SIG-M5 treated with dmso at 0.1 percent for 504 hours (cell line): ENCODE measurements around the gene AP1S3.
"Not testable (repeated sequence)": the region's sequence is repeated elsewhere in the genome, so short reads cannot be mapped to it uniquely, and the experiment has no call there.

ENCODE experiments used
- DNase-seq: peaks from one replicate; lab custom pipeline; 2025; ENCODE audit not compliant: unreplicated experiment; lab: John Stamatoyannopoulos, UW

The AP1S3 gene

GRCh38 chr2:223854741-223855140 lies 17.4 kb upstream of the AP1S3 start:
- no peak for DNase-seq

- no peak for DNase-seq
These were observed 16.0 kb upstream of the AP1S3 start for GRCh38 chr2:223853425-223853837.

GRCh38 chr2:223852281-223852795 lies 15.0 kb upstream of the AP1S3 start:
- DNase-seq, result no peak

GRCh38 chr2:223847410-223847809 lies 10.0 kb upstream of the AP1S3 start:
- DNase-seq, result no peak

DNA sequence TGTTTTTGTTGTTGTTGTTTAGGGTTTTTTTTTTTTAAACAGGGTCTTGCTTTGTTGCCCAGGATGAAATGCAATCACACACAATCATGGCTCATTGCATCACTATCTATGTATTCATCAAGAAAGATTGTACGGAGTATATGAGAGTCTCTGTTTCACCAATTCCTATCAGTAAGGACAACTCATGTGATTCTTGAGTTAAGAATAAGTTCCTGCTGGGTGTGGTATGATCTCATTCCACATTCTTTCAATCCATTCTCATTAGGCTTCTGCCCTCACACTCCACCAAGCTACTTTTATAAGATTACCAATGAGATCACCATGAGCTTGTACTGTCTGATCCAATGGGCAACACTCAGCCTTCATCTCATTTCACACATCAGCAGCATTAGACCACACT lies 9.1 kb upstream of the AP1S3 start:
- no peak for DNase-seq

GRCh38 chr2:223841436-223842190 lies 4.2 kb upstream of the AP1S3 start:
- DNase-seq, result no peak

GRCh38 chr2:223835701-223836532 lies 1.5 kb downstream of the AP1S3 start:
- peak; percentile 96 for DNase-seq

DNA sequence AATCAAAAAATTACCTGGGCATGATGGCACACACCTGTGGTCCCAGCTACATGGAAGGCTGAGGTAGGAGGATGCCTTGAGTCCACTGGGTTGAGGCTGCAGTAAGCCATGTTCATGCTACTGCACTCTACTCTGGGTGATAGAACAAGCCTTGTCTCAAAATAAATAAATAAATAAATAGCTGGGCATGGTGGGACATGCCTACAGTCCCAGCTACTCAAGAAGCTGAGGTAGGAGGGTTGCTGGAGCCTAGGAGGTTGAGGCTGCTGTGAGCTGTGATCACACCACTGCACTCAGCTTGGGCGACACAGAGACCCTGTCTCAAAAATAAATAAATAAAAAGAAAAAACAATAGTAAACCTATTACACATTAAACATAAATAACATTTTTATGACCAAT lies 3.0 kb downstream of the AP1S3 start:
- no peak for DNase-seq

- DNase-seq, result no peak
These were observed 5.0 kb downstream of the AP1S3 start for GRCh38 chr2:223832241-223832903.

GRCh38 chr2:223829128-223829527 lies 8.3 kb downstream of the AP1S3 start:
- DNase-seq, result no peak

DNA sequence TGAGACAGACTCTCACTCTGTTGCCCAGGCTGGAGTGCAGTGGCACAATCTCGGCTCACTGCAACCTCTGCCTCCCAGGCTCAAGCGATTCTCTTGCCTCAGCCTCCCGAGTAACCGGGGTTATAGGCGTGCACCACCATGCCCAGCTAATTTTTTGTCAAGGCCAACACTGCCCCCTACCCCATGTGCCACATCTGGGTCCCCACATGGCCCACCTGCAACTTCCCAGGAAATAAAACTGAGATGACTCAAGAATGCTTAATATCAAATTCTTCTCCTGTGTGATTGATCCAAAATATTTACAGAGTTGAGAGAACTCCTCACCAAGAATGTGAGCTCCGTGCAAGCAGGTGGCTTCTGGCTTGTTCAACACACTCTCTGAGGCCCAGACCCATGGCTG lies 9.1 kb downstream of the AP1S3 start:
- DNase-seq, result no peak

DNA sequence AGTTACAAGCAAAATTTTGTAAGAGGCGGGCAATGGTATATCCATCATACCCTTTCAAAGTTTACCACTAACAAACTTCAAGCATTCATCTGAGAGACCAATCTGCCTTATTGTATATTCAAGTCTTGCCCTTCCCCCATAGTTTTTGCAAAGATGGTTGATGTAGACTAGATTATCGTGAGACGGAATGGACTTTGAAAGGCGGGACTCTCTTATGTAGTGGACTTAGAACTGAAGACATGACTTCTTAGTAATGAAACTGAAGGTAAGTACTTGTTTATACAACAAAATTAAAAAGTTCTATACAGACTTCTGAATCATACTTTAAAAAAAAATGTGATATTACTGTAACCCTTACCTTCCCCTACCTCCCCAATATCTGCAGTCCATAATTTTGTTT lies 10.4 kb downstream of the AP1S3 start:
- DNase-seq, result no peak

DNA sequence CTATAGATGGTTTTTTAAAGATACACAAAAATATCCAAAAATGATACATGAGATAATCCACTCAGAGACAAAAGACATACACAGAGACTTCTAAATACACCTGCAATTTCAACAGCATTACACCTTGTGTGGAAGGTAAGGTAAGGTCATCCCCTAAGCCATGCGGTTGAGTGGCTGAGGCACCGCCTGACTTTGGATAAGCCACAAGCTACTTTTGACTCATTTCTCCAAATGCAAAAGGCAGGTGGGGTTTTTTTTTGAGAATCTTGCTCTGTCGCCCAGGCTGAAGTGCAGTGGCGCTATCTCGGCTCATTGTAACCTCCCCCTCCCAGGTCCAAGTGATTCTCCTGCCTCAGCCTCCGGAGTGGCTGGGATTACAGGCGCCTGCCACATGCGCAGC lies 13.1 kb downstream of the AP1S3 start:
- no peak for DNase-seq

DNA sequence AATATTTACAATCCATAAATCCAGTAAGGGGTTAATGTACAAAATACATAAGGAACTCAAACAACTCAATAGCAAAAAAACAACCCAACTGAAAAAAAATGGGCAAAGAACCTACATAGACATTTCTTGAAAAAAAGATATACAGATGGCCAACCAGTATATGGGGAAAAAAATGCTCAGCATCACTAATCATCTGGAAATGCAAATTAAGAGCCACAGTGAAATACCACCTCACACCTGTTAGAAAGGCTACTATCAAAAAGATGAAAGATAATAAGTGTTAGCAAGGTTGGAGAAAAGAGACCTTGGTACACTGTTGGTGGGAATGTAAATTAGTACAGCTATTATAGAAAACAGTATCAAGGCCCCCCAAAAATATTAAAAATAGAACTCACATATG lies 14.6 kb downstream of the AP1S3 start:
- no peak for DNase-seq

DNA sequence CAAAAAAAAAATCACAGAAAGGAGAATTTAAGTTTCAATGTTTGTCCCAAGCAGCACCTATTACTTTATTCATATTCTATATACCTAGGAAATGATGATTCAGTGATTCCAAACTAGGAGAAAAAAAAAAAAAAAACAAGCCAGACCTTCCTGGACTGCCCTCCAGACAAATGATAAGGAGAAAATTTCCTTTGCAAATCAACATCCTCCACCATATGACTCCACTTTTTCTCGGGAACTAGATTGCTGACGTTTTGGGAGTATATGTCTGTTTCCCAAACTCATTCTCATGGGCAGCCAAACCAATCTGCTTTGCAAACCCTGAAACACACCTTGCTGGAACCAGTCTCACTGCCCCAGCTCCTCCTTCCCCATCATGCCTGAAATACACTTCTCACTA lies 16.8 kb downstream of the AP1S3 start:
- DNase-seq, result no peak

DNA sequence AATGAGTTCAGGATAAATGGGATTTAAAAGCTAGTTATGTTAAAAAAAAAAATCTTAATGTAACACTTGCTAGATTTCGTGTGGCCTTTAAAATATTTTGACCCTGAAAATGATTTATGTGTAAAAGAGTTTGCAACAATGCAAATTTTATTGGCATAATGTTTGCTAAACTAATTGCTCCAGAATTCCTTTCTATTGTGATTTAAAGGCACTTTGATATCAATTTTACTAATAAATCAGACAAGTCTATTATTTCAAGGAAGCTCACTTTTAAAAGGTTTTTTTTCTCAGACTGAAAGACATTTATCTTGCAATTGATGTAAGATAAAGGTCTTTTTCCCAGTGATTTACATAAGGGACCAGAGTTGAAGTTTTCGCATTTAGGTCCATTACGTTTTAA lies 17.5 kb downstream of the AP1S3 start:
- no peak for DNase-seq

DNA sequence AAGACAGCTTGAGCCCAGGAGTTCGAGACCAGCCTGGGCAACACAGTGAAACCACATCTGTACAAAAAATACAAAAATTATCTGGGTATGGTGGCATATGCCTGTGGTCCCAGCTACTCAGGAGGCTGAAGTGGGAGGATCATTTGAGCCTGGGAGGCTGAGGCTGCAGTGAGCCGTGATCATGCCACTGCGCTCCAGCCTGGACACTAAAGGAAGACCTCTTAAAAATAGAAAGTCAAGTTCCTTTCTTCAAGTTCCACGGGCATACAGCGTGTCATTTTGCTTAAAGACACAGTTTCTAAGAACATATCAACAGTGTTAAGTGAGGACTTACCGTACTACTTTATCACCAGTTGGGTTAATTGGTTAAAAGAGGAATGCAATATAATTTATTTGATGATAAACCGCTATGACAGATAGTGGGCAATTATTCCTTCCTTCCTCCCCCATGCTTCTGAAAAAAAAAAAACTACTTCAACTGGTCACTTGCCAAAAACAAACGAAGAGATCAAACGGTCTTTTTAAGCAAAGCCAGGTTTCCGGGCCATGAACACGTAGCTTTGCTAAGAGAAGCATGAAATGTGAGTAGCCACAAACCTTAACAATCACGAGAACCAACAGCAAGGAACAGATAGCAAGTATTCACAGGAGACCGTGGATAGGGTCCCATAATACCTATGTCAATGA lies 21.4 kb downstream of the AP1S3 start:
- no peak for DNase-seq

DNA sequence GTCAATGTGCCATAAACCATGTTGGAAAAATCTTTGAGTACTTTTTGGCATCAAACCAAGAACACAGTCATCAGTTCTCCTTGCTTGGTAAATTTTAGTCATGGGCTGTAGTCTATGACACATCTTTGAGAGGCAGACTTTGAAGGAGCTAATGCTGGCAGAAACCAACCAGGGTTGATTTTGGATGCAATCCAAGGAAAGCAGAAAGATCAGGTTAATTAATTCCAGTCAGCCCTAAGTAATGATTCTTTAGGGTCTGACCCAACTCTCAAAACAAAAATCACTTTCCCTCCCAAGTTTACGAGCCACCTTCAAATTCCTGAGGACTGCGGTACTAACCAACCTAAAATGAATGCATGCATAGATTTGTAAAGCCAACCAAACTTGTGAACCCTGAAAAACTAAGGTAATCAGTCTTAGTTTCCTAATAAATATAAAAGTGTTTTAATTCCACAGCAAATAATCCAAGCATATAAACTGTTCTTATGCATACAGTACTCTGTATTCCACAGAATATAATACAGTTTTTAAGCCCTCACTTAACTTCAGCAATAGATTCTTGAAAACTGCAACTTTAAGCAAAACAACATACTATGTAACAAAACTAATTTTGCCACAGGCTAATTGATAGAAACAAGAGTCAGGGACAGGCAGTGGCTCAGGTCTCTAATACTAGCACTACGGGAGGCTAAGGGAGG lies 22.0 kb downstream of the AP1S3 start:
- DNase-seq, result peak; percentile 40

DNA sequence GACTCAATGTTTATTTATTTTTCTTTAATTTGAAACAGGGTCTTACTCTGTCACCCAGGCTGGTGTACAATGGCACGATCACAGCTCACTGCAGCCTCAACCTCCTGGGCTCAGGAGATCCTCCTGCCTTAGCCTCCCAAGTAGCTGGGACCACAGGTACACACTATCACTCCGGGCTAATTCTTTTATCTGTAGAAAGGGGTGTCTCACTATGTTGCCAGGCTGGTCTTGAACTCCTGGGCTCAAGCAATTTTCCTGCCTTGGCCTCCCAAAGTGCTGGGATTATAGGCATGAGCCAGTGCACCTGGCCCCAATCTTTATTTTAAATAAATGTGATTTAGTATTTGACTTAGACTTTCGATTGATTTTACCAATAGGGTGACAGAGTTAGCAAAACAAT lies 22.6 kb downstream of the AP1S3 start:
- not testable (repeated sequence) for DNase-seq

DNA sequence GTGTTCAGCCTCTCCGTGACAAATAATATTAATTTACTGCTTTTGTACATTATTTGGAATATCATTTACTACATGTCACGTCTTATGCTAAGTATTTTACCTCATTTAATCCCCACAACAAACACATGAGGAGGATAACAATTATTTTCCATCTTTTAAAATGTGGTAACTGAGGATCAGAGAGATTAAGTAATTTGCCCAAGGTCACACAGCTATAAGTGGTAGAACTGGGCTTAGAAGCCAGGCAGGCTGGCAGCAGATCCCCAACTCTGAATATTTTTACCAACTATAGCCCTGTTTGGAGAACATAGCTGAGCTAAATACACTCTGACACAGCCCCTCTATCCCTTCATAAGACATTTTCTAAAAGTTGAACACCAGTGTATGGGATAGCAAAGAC lies 24.1 kb downstream of the AP1S3 start:
- DNase-seq, result no peak

DNA sequence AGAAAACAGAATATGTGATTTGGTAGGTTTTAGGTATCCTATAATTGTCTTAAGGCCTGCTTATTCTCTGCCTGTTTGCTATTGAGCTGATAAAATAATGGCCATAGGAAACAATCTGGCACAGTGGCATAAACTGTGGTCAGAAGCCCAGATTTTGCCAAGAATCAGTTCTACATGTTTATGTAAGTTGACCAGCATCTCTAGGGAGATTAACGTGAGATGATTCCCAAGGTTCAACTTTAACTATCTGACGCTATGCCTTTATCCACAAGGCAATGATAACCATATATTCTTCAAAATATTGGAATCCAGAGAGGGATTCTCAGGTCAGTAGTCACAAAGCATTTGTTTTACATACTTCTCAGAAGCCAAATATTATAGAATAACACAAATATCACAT lies 25.6 kb downstream of the AP1S3 start:
- no peak for DNase-seq
